ENCODE measurements around the gene SYVN1.
A peak's percentile ranks its signal among the peaks of the same experiment; 100 is the strongest.

The SYVN1 gene

GRCh38 chr11:65087827-65088226, 46.5 kb downstream of the SYVN1 start:
- no peak for DNase-seq (ENCODE audit: low read depth in 1 of 2, low spot score in 1 of 2)

- no peak for DNase-seq (ENCODE audit: low read depth in 1 of 2, low spot score in 1 of 2)
These were observed 47.1 kb downstream of the SYVN1 start for GRCh38 chr11:65087216-65087615.

GRCh38 chr11:65086809-65087208, 47.5 kb downstream of the SYVN1 start:
- DNase-seq (ENCODE audit: low read depth in 1 of 2, low spot score in 1 of 2) = no peak

- DNase-seq (ENCODE audit: low read depth in 1 of 2, low spot score in 1 of 2) = no peak
These were observed 48.9 kb downstream of the SYVN1 start for GRCh38 chr11:65085446-65085845.

GRCh38 chr11:65084598-65085375, 49.5 kb downstream of the SYVN1 start:
- no peak for DNase-seq (ENCODE audit: low read depth in 1 of 2, low spot score in 1 of 2)

GRCh38 chr11:65083834-65084597, 50.3 kb downstream of the SYVN1 start, which contains the start of the genes CDCA5 and ZFPL1:
Gene CDCA5, minus strand, starts transcription at chr11:65084040. Its CDS starts 62 bp downstream, at chr11:65083978.
Gene ZFPL1, plus strand, starts transcription at chr11:65084222. Its CDS starts 477 bp downstream, at chr11:65084699.
- DNase-seq (ENCODE audit: low read depth in 1 of 2, low spot score in 1 of 2) = peak; percentile 92 to 95

GRCh38 chr11:65083134-65083833, 51.0 kb downstream of the SYVN1 start:
- DNase-seq (ENCODE audit: low read depth in 1 of 2, low spot score in 1 of 2) = no peak

GRCh38 chr11:65078786-65079342, 55.5 kb downstream of the SYVN1 start:
- DNase-seq (ENCODE audit: low read depth in 1 of 2, low spot score in 1 of 2) = no peak

GRCh38 chr11:65078151-65078550, 56.2 kb downstream of the SYVN1 start:
- DNase-seq (ENCODE audit: low read depth in 1 of 2, low spot score in 1 of 2) = peak; percentile 44 to 63

- DNase-seq (ENCODE audit: low read depth in 1 of 2, low spot score in 1 of 2) = no peak
These were observed 56.9 kb downstream of the SYVN1 start for GRCh38 chr11:65077451-65077850.
